HepG2 (cell line): ENCODE results near the gene NMNAT1. TPM values are rescaled to one million over a fixed set of nuclear protein-coding genes. Genes with fewer than 3 reads are reported as not detected.
A peak's percentile ranks its signal among the peaks of the same experiment; 100 is the strongest.

Experiments
- CREBL2 ChIP-seq: sonication (generic); formaldehyde crosslinking; IDR thresholded peaks from 2 replicates; pipeline ENCODE4 v1.8.1; 2023; ENCODE audit warnings: missing genetic modification reagents, mild to moderate bottlenecking, borderline replicate concordance
- HDAC2 ChIP-seq: sonication (generic); formaldehyde crosslinking; IDR thresholded peaks from 2 replicates; pipeline ENCODE4 v1.4.0; 2020; ENCODE audit warnings: missing genetic modification reagents
- HINFP ChIP-seq: sonication (generic); formaldehyde crosslinking; IDR thresholded peaks from 2 replicates; pipeline ENCODE4 v1.4.0; 2020; ENCODE audit warnings: low read depth, mild to moderate bottlenecking, missing genetic modification reagents
- IRF2 ChIP-seq: IDR thresholded peaks from 2 replicates; pipeline ENCODE4 v1.6.1; 2018; ENCODE audit warnings: missing genetic modification reagents, missing compliant biosample characterization
- JARID2 ChIP-seq: sonication (generic); formaldehyde crosslinking; IDR thresholded peaks from 2 replicates; pipeline ENCODE4 v1.8.1; 2023; ENCODE audit warnings: missing genetic modification reagents, inconsistent platforms; ENCODE audit not compliant: insufficient replicate concordance
- KDM5B ChIP-seq: sonication (generic); formaldehyde crosslinking; IDR thresholded peaks from 2 replicates; pipeline ENCODE4 v1.4.0; 2020; ENCODE audit warnings: missing genetic modification reagents, mild to moderate bottlenecking, borderline replicate concordance
- LRRFIP1 ChIP-seq: sonication (generic); formaldehyde crosslinking; conservative IDR thresholded peaks from 2 replicates; pipeline ENCODE4 v1.4.0; 2020; ENCODE audit warnings: missing genetic modification reagents
- MXD4 ChIP-seq: IDR thresholded peaks from 2 replicates; pipeline ENCODE4 v1.6.1; 2016; ENCODE audit warnings: mild to moderate bottlenecking, missing biosample characterization, missing genetic modification reagents
- NCOA2 ChIP-seq: sonication (generic); formaldehyde crosslinking; IDR thresholded peaks from 2 replicates; pipeline ENCODE4 v1.8.0; 2022; ENCODE audit warnings: inconsistent platforms
- NFIB ChIP-seq: sonication (generic); formaldehyde crosslinking; IDR thresholded peaks from 2 replicates; pipeline ENCODE4 v1.9.0; 2021; ENCODE audit warnings: missing genetic modification reagents, mild to moderate bottlenecking, borderline replicate concordance
- NR2F6 ChIP-seq, 2 experiments: IDR thresholded peaks; 2 replicates each; pipeline ENCODE4 v1.6.1; 2016; ENCODE audit warnings: antibody characterized with exemption in 1 of 2, mild to moderate bottlenecking in 1 of 2
- PCBP1 ChIP-seq: fragments of 200-400 bp; formaldehyde crosslinking; IDR thresholded peaks from 2 replicates; pipeline ENCODE4 v1.6.1; 2017; ENCODE audit warnings: mild to moderate bottlenecking, low read depth, low read length, borderline replicate concordance
- SMAD3 ChIP-seq: sonication (generic); formaldehyde crosslinking; IDR thresholded peaks from 2 replicates; pipeline ENCODE4 v1.4.0; 2020; ENCODE audit warnings: missing genetic modification reagents
- TBX2 ChIP-seq: sonication (generic); formaldehyde crosslinking; IDR thresholded peaks from 2 replicates; pipeline ENCODE4 v1.5.0; 2020; ENCODE audit warnings: missing genetic modification reagents, mild to moderate bottlenecking, borderline replicate concordance
- TFE3 ChIP-seq: IDR thresholded peaks from 2 replicates; pipeline ENCODE4 v1.6.1; 2016
- TGIF2 ChIP-seq: IDR thresholded peaks from 2 replicates; pipeline ENCODE4 v1.6.1; 2016; ENCODE audit warnings: control low read depth, missing compliant biosample characterization
- TOPORS ChIP-seq: sonication (generic); formaldehyde crosslinking; IDR thresholded peaks from 2 replicates; pipeline ENCODE4 v1.8.0; 2023; ENCODE audit warnings: mild to moderate bottlenecking, missing genetic modification reagents
- WIZ ChIP-seq: sonication (generic); formaldehyde crosslinking; IDR thresholded peaks from 2 replicates; pipeline ENCODE4 v1.5.1; 2020; ENCODE audit warnings: mild to moderate bottlenecking, missing genetic modification reagents
- ZNF10 ChIP-seq: sonication (generic); formaldehyde crosslinking; IDR thresholded peaks from 2 replicates; pipeline ENCODE4 v1.4.0; 2020; ENCODE audit warnings: mild to moderate bottlenecking, low read depth, missing genetic modification reagents, borderline replicate concordance
- ZNF558 ChIP-seq: sonication (generic); formaldehyde crosslinking; IDR thresholded peaks from 2 replicates; pipeline ENCODE4 v1.9.0; 2022; ENCODE audit warnings: mild to moderate bottlenecking, missing genetic modification reagents, borderline replicate concordance
- ZNF720 ChIP-seq: sonication (generic); formaldehyde crosslinking; IDR thresholded peaks from 2 replicates; pipeline ENCODE4 v1.4.0; 2020; ENCODE audit warnings: missing genetic modification reagents
- ZNF772 ChIP-seq: sonication (generic); formaldehyde crosslinking; IDR thresholded peaks from 2 replicates; pipeline ENCODE4 v1.5.0; 2020; ENCODE audit warnings: mild to moderate bottlenecking, missing genetic modification reagents
- polyA plus RNA-seq, 8 experiments: library from polyadenylated mRNA; depleted of rRNA in 3 of 8; stranded (reverse) in 7 of 8; unstranded in 1 of 8; fragments of >200 nt; fragmentation: Illumina TruSeq in 4 of 8; extraction: Trizol in 4 of 8; gene quantifications; 2 replicates each; pipeline versions ENCODE4 v1.2.1 to v1.2.3, GENCODE V29; 2011 to 2016; ENCODE audit warnings: low read depth in 4 of 8, missing spikeins in 1 of 8, mixed read lengths in 1 of 8; ENCODE audit not compliant: insufficient read depth in 1 of 8
- total RNA-seq, 5 experiments: library from RNA; depleted of rRNA; stranded (reverse); fragments of >200 nt; fragmentation: Illumina TruSeq; extraction: Trizol; gene quantifications; 2 replicates each; pipeline ENCODE4 v1.2.3, GENCODE V29; 2016; ENCODE audit warnings: low read depth in 1 of 5
- TF ChIP-seq, protein P1 (sequence below): sonication (generic); formaldehyde crosslinking; IDR thresholded peaks from 2 replicates; pipeline ENCODE4 v1.8.0; 2022; ENCODE audit warnings: mild to moderate bottlenecking, missing genetic modification reagents, moderate library complexity

The NMNAT1 gene
- total and polyA plus RNA-seq, 2 of the 13 experiments (the other 11 are each of a cell fraction or from before 2014, with no cell fraction given) = 5.6 to 12.2 TPM

DNA sequence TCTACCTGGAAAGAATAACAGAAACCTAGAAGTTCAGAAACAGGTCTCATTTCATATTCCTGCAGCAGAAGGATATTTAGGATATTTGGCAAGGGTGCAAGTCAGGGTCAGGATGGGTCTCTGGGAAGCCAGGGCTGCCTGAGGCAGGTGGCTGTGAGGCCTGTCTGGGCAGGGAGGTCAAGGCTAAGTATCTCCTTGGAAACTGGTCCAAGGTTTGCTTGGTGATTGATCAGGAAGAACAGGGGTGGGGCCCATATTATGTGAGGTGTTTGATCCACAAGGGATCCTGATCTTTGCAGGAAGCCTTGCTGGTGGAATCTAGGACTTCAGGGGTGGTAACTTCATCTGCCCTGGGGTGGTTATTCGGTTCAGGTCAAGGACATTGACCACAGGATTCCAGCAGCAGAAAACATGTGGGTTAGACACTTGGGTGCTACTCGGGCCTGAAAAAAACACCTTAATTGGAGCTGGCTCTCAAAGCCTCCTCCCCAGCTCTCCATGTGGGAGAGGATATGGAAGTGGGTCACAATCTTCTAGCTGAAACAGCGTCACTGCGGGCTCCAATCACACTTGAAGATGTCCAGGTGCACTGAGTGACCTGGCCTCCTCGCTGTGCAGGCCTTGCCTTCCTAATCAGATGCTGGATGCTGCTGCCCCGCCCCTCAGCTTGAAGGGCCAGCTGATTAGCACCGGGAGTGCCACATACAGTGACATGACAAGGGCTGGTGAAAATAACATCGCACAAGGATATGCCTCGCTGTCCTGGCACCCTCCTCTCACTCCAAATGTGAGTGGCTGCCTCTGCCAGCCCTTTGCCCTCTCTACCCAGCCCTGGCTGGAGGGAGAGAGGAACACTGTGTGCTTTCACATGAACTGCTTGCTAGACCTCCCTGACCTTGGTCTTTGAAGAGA is 41.9 kb upstream of the NMNAT1 start (continued):
- no peak for TF ChIP-seq WIZ (CRISPR knock-in tag)
- TF ChIP-seq IRF2 = no peak
- TF ChIP-seq JARID2 (CRISPR knock-in tag) = no peak
- TF ChIP-seq ZNF558 (CRISPR knock-in tag) = no peak
- TF ChIP-seq HINFP (CRISPR knock-in tag) = no peak
- TF ChIP-seq NFIB (CRISPR knock-in tag) = no peak
- TF ChIP-seq, protein P1, sequence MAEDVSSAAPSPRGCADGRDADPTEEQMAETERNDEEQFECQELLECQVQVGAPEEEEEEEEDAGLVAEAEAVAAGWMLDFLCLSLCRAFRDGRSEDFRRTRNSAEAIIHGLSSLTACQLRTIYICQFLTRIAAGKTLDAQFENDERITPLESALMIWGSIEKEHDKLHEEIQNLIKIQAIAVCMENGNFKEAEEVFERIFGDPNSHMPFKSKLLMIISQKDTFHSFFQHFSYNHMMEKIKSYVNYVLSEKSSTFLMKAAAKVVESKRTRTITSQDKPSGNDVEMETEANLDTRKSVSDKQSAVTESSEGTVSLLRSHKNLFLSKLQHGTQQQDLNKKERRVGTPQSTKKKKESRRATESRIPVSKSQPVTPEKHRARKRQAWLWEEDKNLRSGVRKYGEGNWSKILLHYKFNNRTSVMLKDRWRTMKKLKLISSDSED (CRISPR knock-in tag) = no peak
- TF ChIP-seq ZNF720 (CRISPR knock-in tag) = no peak
- TF ChIP-seq CREBL2 (CRISPR knock-in tag) = no peak
- no peak for TF ChIP-seq TBX2 (CRISPR knock-in tag)
- no peak for TF ChIP-seq TGIF2 (CRISPR knock-in tag)
- no peak for TF ChIP-seq SMAD3 (CRISPR knock-in tag)
- TF ChIP-seq PCBP1 = no peak
- 0 out of 2 replicates have a peak, but pooled peaks have one; percentile 23 for TF ChIP-seq MXD4 (CRISPR knock-in tag)
- TF ChIP-seq TOPORS (CRISPR knock-in tag) = no peak
- TF ChIP-seq HDAC2 (CRISPR knock-in tag) = peak; percentile 22; the same call in 1 of the 2 replicates
- no peak for TF ChIP-seq NR2F6 (IDR thresholded peaks at IDR 0.05)
- TF ChIP-seq NR2F6 (CRISPR knock-in tag; IDR thresholded peaks at IDR 0.05) = peak; percentile 18; the same call in 1 of the 2 replicates
- TF ChIP-seq KDM5B (CRISPR knock-in tag) = no peak
- TF ChIP-seq ZNF772 (CRISPR knock-in tag) = peak; percentile 38; the same call in 1 of the 2 replicates
- TF ChIP-seq LRRFIP1 (CRISPR knock-in tag) = no peak
- TF ChIP-seq ZNF10 (CRISPR knock-in tag) = no peak
- no peak for TF ChIP-seq NCOA2 (CRISPR knock-in tag)
- TF ChIP-seq TFE3 = no peak
